Epithelial cell of proximal tubule (primary cell): ENCODE results near the gene TP73. TPM values are rescaled to one million over a fixed set of nuclear protein-coding genes. Genes with fewer than 3 reads are reported as not detected.
"Not testable (repeated sequence)": the region's sequence is repeated elsewhere in the genome, so short reads cannot be mapped to it uniquely, and the experiment has no call there.

Experiments
- DNase-seq: peaks from one replicate; pipeline ENCODE4 v3.0.0-alpha.2; 2011; ENCODE audit warnings: low read depth
- H3K4me3 ChIP-seq: 2 replicates; pipeline ENCODE4 v1.5.1; 2011; ENCODE audit warnings: low read depth, mild to moderate bottlenecking, low read length
- CTCF ChIP-seq: conservative IDR thresholded peaks from 2 replicates; pipeline ENCODE4 v1.5.1; 2012; ENCODE audit warnings: low read depth, mild to moderate bottlenecking, low read length
- total RNA-seq: library from RNA; depleted of rRNA; stranded (reverse); fragments of >200 nt; gene quantifications from 2 replicates; pipeline ENCODE4 v1.2.3, GENCODE V29; 2015

Gene TP73
- total RNA-seq, 1 donor from 2014 or later, result not detected

- no peak for DNase-seq
- H3K4me3 ChIP-seq, result no peak overlapping the region
- TF ChIP-seq CTCF, result no peak
Observed at GRCh38 chr1:3620708-3621107, 31.6 kb upstream of the TP73 start.

- not testable (repeated sequence) for H3K4me3 ChIP-seq, DNase-seq
- TF ChIP-seq CTCF, result peak; percentile 66
Observed at GRCh38 chr1:3621151-3621671, 31.1 kb upstream of the TP73 start.

GRCh38 chr1:3622102-3622501, 30.2 kb upstream of the TP73 start:
- not testable (repeated sequence) for DNase-seq

GRCh38 chr1:3623441-3624199, 28.7 kb upstream of the TP73 start:
- no peak for TF ChIP-seq CTCF
- H3K4me3 ChIP-seq, result peak overlapping the region; percentile 97
- DNase-seq, result no peak

More at GRCh38 chr1:3622102-3622501, 30.2 kb upstream of the TP73 start:
- not testable (repeated sequence) for H3K4me3 ChIP-seq

GRCh38 chr1:3624200-3625136, 27.8 kb upstream of the TP73 start, which contains the start of gene TPRG1L:
TSS of gene TPRG1L (plus strand) at chr1:3625015. CDS start at chr1:3625073, 58 bp downstream.
- peak; percentile 39 for DNase-seq
- TF ChIP-seq CTCF, result no peak

GRCh38 chr1:3625151-3625907, 27.0 kb upstream of the TP73 start:
- H3K4me3 ChIP-seq, result peak overlapping the region; percentile 73
- DNase-seq, result no peak
- TF ChIP-seq CTCF, result peak; percentile 13

More at GRCh38 chr1:3624200-3625136, 27.8 kb upstream of the TP73 start, which contains the start of gene TPRG1L:
- H3K4me3 ChIP-seq, result peak within 1 kb of the TSS; percentile 97
